GM12872 (cell line): Measurements from ENCODE around the gene USP12.

ENCODE experiments used
- TF ChIP-seq, protein P1 (sequence below): IDR thresholded peaks from 3 replicates; pipeline ENCODE4 v1.5.1; 2011; ENCODE audit warnings: low read depth, mild to moderate bottlenecking, low read length, moderate library complexity; ENCODE audit not compliant: insufficient read depth

The USP12 gene

DNA sequence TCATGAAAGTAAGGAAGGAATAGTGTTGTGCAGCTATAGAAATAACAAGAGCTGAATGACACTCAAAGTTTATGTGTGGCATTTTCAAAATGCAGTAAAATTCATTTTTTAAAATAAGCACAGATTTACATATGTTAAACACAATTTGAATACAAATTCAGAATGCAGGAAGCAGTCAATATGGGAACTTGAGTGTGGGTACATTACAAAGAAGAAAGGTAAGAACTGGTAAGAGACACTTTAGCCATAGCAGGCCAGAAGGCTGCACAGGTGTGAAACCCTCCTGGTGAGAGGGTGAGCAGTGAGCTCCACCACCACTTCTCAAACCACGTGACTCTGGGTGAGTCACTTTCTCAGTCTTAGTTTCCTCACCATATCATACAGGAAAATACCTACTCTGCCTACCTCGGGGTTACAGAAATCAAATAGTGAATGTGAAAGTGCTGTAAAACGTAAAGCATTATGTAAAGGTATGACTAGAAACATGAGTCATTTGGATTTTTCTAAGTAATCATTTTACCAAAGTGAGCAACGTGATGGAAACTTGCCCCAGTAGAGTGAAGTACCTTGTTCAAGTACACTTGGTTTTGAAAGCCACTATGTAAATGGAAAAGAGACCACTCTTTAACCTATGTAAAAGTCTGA is 40.5 kb downstream of the USP12 start:
- TF ChIP-seq, protein P1, sequence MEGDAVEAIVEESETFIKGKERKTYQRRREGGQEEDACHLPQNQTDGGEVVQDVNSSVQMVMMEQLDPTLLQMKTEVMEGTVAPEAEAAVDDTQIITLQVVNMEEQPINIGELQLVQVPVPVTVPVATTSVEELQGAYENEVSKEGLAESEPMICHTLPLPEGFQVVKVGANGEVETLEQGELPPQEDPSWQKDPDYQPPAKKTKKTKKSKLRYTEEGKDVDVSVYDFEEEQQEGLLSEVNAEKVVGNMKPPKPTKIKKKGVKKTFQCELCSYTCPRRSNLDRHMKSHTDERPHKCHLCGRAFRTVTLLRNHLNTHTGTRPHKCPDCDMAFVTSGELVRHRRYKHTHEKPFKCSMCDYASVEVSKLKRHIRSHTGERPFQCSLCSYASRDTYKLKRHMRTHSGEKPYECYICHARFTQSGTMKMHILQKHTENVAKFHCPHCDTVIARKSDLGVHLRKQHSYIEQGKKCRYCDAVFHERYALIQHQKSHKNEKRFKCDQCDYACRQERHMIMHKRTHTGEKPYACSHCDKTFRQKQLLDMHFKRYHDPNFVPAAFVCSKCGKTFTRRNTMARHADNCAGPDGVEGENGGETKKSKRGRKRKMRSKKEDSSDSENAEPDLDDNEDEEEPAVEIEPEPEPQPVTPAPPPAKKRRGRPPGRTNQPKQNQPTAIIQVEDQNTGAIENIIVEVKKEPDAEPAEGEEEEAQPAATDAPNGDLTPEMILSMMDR: no peak

DNA sequence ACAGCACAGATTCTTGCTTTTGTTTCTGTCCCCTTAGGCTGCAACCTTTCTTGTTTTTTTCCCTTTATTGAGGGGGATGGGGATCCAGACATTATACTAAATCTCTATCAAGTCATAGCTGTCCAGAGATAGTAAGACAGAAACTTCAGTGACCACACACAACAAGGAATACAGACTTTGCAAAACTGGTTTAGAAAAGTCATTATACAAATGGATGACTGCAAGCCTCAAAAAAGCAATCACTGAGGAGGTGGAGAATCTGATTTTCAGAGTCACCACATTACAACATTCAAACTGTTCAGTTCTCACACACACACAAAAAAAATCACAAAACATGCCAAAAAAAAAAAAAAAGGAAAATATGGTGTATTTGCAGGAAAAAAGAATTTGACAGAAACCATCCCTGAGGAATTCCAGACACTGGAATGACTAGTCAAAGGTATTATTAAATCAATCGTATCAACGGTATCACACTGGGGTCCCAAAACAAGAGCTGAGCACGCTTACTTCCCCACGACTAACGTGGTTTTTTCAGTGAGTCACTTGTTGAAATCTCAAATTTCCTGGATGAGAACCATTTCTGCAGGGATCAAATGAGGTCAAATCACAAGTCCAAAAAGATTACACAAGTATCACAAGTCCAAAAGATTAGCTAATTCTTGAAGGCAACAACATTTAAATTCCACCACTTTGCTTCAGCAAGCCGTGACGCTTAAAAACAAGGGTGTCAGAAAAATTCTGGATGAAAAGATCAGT is 41.2 kb downstream of the USP12 start:
- TF ChIP-seq, protein P1: no peak

DNA sequence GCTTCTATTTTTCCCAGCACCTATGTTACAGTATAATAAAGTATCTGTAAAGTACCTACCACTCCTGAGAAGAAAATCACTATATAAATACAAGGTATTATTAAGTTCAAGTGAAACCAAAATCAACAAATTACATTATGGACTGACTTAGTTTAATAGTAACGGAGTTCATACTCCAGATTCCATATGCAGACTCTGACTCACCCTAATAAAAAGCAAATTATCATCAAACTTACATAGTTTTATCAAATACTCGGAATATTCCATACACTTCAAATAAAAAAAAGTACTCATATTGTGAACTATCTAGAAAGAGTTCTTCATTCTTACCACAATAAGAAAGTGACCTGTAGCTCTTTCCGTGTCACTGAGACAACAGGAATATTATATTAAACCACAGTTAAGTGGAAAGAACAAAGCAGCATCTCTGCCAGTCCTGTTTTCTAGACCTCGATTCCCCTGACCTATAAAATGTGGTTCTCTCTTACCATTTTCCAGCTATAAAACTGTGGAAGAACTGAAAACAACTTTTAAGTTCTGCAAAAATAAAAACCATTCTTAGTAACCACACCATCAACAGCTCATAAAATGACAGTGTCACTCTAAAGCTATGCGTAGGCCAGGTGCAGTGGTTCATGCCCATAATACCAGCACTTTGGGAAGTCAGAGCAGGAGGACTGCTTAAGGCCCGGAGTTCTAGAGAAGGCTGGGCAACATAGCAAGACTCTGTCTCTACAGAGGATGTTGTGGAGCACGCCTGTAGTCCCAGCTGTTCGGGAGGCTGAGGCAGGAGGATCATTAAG is 42.6 kb downstream of the USP12 start:
- TF ChIP-seq, protein P1: no peak

DNA sequence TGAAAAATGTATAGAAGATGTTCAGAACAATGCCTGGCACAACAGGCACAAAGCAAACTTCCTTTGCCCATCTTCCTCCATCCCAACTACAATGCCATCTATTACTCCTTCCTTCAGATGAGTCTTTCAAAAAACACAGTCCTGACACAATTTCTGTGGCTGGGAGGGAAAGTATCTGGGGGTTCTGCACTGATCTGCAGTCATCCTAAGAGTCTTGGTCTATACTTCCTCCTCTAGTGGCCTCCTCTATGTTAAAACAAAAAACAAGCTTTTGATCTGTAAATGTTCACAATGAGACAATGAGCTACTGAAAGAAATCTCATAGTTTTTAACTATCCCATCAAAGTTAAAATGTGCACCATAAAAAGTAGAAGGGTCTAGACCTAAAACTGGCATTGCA is 44.8 kb downstream of the USP12 start:
- TF ChIP-seq, protein P1: no peak

DNA sequence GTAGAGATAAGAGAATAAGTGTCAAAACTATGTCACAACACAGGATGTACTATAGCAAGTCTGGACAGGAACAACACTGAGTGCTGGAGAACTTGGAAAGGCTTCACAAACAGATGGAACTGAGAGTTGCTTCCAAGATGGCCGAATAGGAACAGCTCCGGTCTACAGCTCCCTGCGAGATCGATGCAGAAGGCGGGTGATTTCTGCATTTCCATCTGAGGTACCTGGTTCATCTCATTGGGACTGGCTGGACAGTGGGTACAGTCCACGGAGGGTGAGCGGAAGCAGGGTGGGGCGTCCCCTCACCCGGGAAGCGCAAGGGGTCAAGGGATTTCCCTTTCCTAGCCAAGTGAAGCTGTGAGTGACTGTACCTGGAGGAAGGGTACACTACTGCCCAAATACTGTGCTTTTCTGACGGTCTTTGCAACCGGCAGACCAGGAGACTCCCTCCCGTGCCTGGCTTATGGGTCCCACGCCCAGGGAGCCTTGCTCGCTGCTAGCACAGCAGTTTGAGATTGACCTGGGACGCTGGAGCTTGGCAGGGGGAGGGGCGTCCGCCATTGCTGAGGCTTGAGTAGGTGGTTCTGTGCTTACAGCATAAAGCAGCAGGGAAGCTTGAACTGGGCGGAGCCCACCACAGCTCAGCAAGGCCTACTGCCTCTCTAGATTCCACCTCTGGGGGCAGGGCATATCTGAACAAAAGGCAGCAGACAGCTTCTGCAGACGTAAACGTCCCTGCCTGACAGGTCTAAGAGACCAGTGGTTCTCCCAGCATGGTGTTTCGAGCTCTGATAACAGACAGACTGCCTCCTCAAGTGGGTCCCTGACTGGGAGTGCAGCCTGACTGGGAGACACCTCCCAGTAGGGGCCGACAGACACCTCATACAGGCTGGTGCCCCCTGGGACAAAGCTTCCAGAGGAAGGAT is 46.0 kb downstream of the USP12 start:
- TF ChIP-seq, protein P1: no peak

DNA sequence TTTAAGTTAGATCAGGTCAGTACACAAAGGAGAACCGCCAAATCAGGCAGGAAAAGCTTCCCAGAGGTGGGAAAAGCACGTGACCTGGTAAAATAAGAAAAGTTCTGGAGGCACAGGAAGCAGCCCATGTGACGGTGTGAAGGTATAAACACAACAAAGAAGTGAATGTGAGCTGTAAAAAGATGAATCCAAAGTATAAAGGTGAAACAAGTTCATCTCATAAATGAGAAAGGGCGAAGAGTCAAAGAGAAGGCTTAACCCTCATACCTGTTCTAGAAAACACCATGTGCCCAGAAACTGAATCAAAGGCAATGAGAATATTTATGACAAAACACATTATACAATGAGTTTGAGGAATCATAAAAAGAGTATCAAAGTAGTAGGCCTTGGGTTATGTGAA is 47.0 kb downstream of the USP12 start:
- TF ChIP-seq, protein P1: no peak
